PC-3 (cell line): ENCODE measurements around the gene FOXK1. TPM values are rescaled to one million over a fixed set of nuclear protein-coding genes. Genes with fewer than 3 reads are reported as not detected.

ENCODE experiments used
- ATAC-seq: fragments of 200-7000 bp; cut with Tn5 transposase; 2 replicates; pipeline ENCODE4 v1.9.1; 2020; ENCODE audit warnings: mild to moderate bottlenecking, moderate library complexity
- BruUV-seq: library from RNA; stranded (reverse); fragments of 400-500 nt; replicated peaks from 2 replicates; lab custom pipeline; 2021; lab: Mats Ljungman, UMichigan
- CTCF ChIA-PET: fragments of 300-600 bp; sonication (Branson Sonifier 250); formaldehyde crosslinking; loops from one replicate; lab custom pipeline; 2022; ENCODE audit warnings: antibody characterized with exemption; lab: Charles Lee
- POLR2A ChIA-PET: fragments of 300-600 bp; sonication (Branson Sonifier 250); formaldehyde crosslinking; loops from one replicate; lab custom pipeline; 2022; ENCODE audit warnings: antibody characterized with exemption; ENCODE audit not compliant: unreplicated experiment; lab: Charles Lee
- DNase-seq: peaks from one replicate; pipeline ENCODE4 v3.0.0-alpha.2; 2015
- H2AFZ ChIP-seq: fragments of 300-600 bp; sonication (generic); 2 replicates; pipeline ENCODE4 v1.6.0; 2016; ENCODE audit warnings: antibody characterized with exemption, low read length
- H3F3A ChIP-seq: fragments of 300-600 bp; sonication (generic); one replicate; pipeline ENCODE4 v1.6.0; 2017; ENCODE audit warnings: antibody characterized with exemption, low read length, control low read depth, mild to moderate bottlenecking; ENCODE audit not compliant: unreplicated experiment
- H3K27ac ChIP-seq: fragments of 300-600 bp; sonication (generic); 2 replicates; pipeline ENCODE4 v1.5.1; 2016; ENCODE audit warnings: mild to moderate bottlenecking, low read length
- H3K27me3 ChIP-seq: fragments of 300-600 bp; sonication (generic); 2 replicates; pipeline ENCODE4 v1.6.1; 2016; ENCODE audit warnings: low read length, mixed read lengths
- H3K36me3 ChIP-seq: fragments of 300-600 bp; sonication (generic); 2 replicates; pipeline ENCODE4 v1.6.1; 2016; ENCODE audit warnings: low read depth, mixed run types, low read length, mixed read lengths
- H3K4me1 ChIP-seq: fragments of 300-600 bp; sonication (generic); 2 replicates; pipeline ENCODE4 v1.5.1; 2016; ENCODE audit warnings: low read length; ENCODE audit not compliant: insufficient read depth
- H3K4me2 ChIP-seq: fragments of 300-600 bp; sonication (generic); 2 replicates; pipeline ENCODE4 v1.6.0; 2016; ENCODE audit warnings: low read length
- H3K4me3 ChIP-seq: fragments of 300-600 bp; sonication (generic); 2 replicates; pipeline ENCODE4 v1.5.1; 2016; ENCODE audit warnings: mild to moderate bottlenecking, low read length, mixed read lengths
- H3K79me2 ChIP-seq: fragments of 300-600 bp; sonication (generic); 2 replicates; pipeline ENCODE4 v1.6.1; 2017; ENCODE audit warnings: low read length, mixed read lengths
- H3K9ac ChIP-seq: fragments of 300-600 bp; sonication (generic); 2 replicates; pipeline ENCODE4 v1.6.0; 2016; ENCODE audit warnings: mild to moderate bottlenecking, low read length
- H3K9me2 ChIP-seq: fragments of 300-600 bp; sonication (generic); replicated peaks from 2 replicates; pipeline ENCODE4 v1.6.1; 2016; ENCODE audit warnings: mixed run types, low read length, mixed read lengths
- H3K9me3 ChIP-seq: fragments of 300-600 bp; sonication (generic); 2 replicates; pipeline ENCODE4 v1.6.1; 2016; ENCODE audit warnings: low read length, mixed read lengths
- H4K20me1 ChIP-seq: fragments of 300-600 bp; sonication (generic); 2 replicates; pipeline ENCODE4 v1.6.1; 2016; ENCODE audit warnings: low read length, mixed read lengths
- EZH2 ChIP-seq: fragments of 300-600 bp; sonication (generic); IDR thresholded peaks from one replicate; pipeline ENCODE4 v1.6.1; 2017; ENCODE audit warnings: antibody characterized with exemption, mild to moderate bottlenecking, low read length; ENCODE audit not compliant: unreplicated experiment
- EZH2phosphoT487 ChIP-seq: fragments of 300-600 bp; sonication (generic); IDR thresholded peaks from 2 replicates; pipeline ENCODE4 v1.6.1; 2018; ENCODE audit warnings: mild to moderate bottlenecking, antibody characterized with exemption, low read length, borderline replicate concordance
- intact Hi-C: fragments of 100-400 bp; cut with micrococcal nuclease; formaldehyde crosslinking; loops from 2 replicates; pipeline ENCODE4 v1.9.0; 2023
- total RNA-seq: library from RNA; depleted of rRNA; stranded (reverse); fragments of >200 nt; gene quantifications from 2 replicates; pipeline ENCODE4 v1.2.3, GENCODE V29; 2014
- TF ChIP-seq, protein P1 (sequence below): fragments of 300-600 bp; sonication (generic); conservative IDR thresholded peaks from 2 replicates; pipeline ENCODE4 v1.5.1; 2017; ENCODE audit warnings: antibody characterized with exemption, low read depth, mild to moderate bottlenecking, low read length

The FOXK1 gene
- total RNA-seq, 1 experiment from 2014 or later = 13.2 TPM

DNA sequence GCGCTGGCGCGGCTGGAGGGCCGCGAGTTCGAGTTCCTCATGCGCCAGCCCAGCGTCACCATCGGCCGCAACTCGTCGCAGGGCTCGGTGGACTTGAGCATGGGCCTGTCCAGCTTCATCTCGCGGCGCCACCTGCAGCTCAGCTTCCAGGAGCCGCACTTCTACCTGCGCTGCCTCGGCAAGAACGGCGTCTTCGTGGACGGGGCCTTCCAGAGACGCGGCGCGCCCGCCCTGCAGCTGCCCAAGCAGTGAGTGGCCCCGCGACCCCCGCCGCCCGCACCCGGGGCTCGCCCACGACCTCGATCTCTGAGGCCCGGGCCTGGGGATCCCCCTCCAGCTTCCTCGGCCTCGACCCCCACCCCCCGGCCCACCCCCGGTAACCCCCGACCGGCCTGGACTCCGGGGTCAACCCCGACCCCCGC is 537 bp downstream of the FOXK1 start:
- ATAC-seq = peak; percentile 46
- H3K4me2 ChIP-seq = peak overlapping the region; percentile 93

DNA sequence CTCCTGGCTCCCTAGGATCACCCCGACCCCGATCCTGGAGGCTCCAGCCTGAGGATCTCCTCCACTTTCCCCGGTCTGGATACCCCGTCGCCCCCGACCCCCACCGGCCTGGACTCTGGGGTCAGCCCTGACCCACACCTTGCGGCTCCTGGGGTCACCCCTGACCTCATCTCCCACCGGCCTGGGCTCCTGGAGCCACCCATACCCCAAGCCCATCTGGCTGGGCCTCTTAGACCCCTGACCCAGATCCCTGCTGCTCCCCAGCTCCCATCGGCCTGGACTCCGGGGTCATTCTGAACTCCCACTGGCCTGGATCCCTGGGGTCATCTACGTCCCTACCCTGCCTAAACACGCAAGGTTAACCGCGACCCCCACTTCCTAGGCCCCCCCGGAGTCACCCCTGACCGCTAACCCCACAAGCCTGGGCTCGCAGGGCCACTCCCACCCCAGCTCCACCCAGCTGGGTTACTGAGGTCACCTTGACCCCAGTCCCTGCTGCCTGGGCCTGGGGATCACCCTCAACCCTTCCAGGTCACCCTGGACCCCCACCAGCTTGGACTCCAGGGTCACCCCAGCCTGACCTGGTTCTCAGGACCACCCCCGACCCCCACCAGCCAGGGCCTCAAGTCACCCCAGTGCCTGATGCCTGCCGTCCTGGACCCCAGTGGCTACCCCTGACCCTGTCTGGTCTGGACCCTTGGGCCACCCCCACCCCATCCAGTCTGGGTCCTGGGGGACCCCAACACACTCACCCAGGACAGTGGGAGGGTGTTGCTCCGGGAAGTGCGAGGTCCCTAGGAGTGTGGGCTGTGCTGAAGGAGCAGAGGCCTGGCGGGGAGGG is 1.2 kb downstream of the FOXK1 start:
- H3K9me2 ChIP-seq = no peaks in the 10 kb centered on the region
- H3K27ac ChIP-seq = peak overlapping the region; percentile 59
- peak overlapping the region; percentile 76 for H3K9ac ChIP-seq
- H3F3A ChIP-seq = no peaks in the 10 kb centered on the region
- peak; percentile 6 for ATAC-seq
- intact Hi-C loops = no loop called here
- H3K36me3 ChIP-seq = no peaks in the 10 kb centered on the region
- H3K79me2 ChIP-seq = peaks cover 58% of the 10 kb centered on the region
- TF ChIP-seq EZH2 (no peak), EZH2phosphoT487 (no peak)
- TF ChIP-seq, protein P1, sequence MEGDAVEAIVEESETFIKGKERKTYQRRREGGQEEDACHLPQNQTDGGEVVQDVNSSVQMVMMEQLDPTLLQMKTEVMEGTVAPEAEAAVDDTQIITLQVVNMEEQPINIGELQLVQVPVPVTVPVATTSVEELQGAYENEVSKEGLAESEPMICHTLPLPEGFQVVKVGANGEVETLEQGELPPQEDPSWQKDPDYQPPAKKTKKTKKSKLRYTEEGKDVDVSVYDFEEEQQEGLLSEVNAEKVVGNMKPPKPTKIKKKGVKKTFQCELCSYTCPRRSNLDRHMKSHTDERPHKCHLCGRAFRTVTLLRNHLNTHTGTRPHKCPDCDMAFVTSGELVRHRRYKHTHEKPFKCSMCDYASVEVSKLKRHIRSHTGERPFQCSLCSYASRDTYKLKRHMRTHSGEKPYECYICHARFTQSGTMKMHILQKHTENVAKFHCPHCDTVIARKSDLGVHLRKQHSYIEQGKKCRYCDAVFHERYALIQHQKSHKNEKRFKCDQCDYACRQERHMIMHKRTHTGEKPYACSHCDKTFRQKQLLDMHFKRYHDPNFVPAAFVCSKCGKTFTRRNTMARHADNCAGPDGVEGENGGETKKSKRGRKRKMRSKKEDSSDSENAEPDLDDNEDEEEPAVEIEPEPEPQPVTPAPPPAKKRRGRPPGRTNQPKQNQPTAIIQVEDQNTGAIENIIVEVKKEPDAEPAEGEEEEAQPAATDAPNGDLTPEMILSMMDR = no peak
- H3K27me3 ChIP-seq = no peaks in the 10 kb centered on the region
- peak overlapping the region; percentile 71 for H3K4me3 ChIP-seq
- H3K4me2 ChIP-seq = peak overlapping the region; percentile 93
- CTCF ChIA-PET = interaction anchor here (1.4 kb wide), 1 partner anchor 41 kb away, joined by 4 read pairs; no protein-coding TSS in a partner anchor
- H3K4me1 ChIP-seq = peaks cover 13% of the 10 kb centered on the region; the same call in 1 of the 2 replicates
- BruUV-seq = no TSS peak
- peaks cover 15% of the 10 kb centered on the region; the same call in 1 of the 2 replicates for H4K20me1 ChIP-seq
- H3K9me3 ChIP-seq = no peaks in the 10 kb centered on the region
- POLR2A ChIA-PET = no interaction called here
- no peak overlapping the region for H2AFZ ChIP-seq
- DNase-seq = no peak

More for the DNA sequence above, 537 bp downstream of the FOXK1 start:
- no peak overlapping the region for H3K27ac ChIP-seq
- no peaks in the 10 kb centered on the region for H3K9me3 ChIP-seq
- no peaks in the 10 kb centered on the region for H3K9me2 ChIP-seq
- no peak for TF ChIP-seq EZH2
- TF ChIP-seq, protein P1 = no peak
- no peak for TF ChIP-seq EZH2phosphoT487
- peaks cover 15% of the 10 kb centered on the region; the same call in 1 of the 2 replicates for H4K20me1 ChIP-seq
- POLR2A ChIA-PET = interaction anchor here (0.6 kb wide), 1 partner anchor 41 kb away, joined by 4 read pairs; no protein-coding TSS in a partner anchor
- CTCF ChIA-PET = interaction anchor here (1.4 kb wide), 1 partner anchor 41 kb away, joined by 4 read pairs; no protein-coding TSS in a partner anchor
- H3K27me3 ChIP-seq = no peaks in the 10 kb centered on the region
- H3K4me1 ChIP-seq = peaks cover 13% of the 10 kb centered on the region; the same call in 1 of the 2 replicates
- no TSS peak for BruUV-seq
- peak; percentile 42 for DNase-seq
- no peaks in the 10 kb centered on the region for H3K36me3 ChIP-seq
- H3K4me3 ChIP-seq = peak overlapping the region; percentile 71
- no peaks in the 10 kb centered on the region for H3F3A ChIP-seq
- peak overlapping the region; percentile 76 for H3K9ac ChIP-seq
- H2AFZ ChIP-seq = no peak overlapping the region
- intact Hi-C loops = no loop called here
- peaks cover 52% of the 10 kb centered on the region for H3K79me2 ChIP-seq
